Right atrium auricular region (tissue), 2 donors: ENCODE data around the gene AGXT2. TPM values are rescaled to one million over a fixed set of nuclear protein-coding genes. Genes with fewer than 3 reads are reported as not detected.
A peak's percentile ranks its signal among the peaks of the same experiment; 100 is the strongest.

Experiments used
- DNase-seq: peaks from one replicate; pipeline ENCODE4 v3.0.0-alpha.2; 2019; ENCODE audit warnings: low spot score
- H3K27ac ChIP-seq, 2 donors: fragments of 200-600 bp; sonication (generic); 1 replicate in 1 of 2; 2 replicates in 1 of 2; pipeline ENCODE4 v1.5.1; 2016 to 2019
- H3K27me3 ChIP-seq, 2 donors: fragments of 200-600 bp; sonication (generic); one replicate each; pipeline versions ENCODE4 v1.5.1 to v1.6.0; 2017 to 2019
- H3K36me3 ChIP-seq: fragments of 200-600 bp; sonication (generic); one replicate; pipeline ENCODE4 v1.5.1; 2016
- H3K4me1 ChIP-seq, 2 donors: fragments of 200-600 bp; sonication (generic); one replicate each; pipeline versions ENCODE4 v1.5.1 to v1.6.0; 2017 to 2019
- H3K4me3 ChIP-seq, 2 donors: fragments of 200-600 bp; sonication (generic); 1 replicate in 1 of 2; 2 replicates in 1 of 2; pipeline ENCODE4 v1.5.1; 2017 to 2019; ENCODE audit warnings: mild to moderate bottlenecking in 1 of 2, moderate library complexity in 1 of 2
- H3K9me3 ChIP-seq, 2 donors: fragments of 200-600 bp; sonication (generic); one replicate each; pipeline ENCODE4 v1.5.1; 2019
- total RNA-seq, 2 donors: library from RNA; depleted of rRNA; stranded (reverse); fragments of >200 nt; gene quantifications; one replicate each; pipeline ENCODE4 v1.1.0, GENCODE V29; 2016
- TF ChIP-seq, protein P1 (sequence below), 2 donors: fragments of 200-600 bp; sonication (generic); IDR thresholded peaks; one replicate each; pipeline ENCODE4 v1.5.1; 2019; ENCODE audit warnings: antibody characterized with exemption in 2 of 2

The AGXT2 gene
- total RNA-seq, 2 donors from 2014 or later: not detected

DNA sequence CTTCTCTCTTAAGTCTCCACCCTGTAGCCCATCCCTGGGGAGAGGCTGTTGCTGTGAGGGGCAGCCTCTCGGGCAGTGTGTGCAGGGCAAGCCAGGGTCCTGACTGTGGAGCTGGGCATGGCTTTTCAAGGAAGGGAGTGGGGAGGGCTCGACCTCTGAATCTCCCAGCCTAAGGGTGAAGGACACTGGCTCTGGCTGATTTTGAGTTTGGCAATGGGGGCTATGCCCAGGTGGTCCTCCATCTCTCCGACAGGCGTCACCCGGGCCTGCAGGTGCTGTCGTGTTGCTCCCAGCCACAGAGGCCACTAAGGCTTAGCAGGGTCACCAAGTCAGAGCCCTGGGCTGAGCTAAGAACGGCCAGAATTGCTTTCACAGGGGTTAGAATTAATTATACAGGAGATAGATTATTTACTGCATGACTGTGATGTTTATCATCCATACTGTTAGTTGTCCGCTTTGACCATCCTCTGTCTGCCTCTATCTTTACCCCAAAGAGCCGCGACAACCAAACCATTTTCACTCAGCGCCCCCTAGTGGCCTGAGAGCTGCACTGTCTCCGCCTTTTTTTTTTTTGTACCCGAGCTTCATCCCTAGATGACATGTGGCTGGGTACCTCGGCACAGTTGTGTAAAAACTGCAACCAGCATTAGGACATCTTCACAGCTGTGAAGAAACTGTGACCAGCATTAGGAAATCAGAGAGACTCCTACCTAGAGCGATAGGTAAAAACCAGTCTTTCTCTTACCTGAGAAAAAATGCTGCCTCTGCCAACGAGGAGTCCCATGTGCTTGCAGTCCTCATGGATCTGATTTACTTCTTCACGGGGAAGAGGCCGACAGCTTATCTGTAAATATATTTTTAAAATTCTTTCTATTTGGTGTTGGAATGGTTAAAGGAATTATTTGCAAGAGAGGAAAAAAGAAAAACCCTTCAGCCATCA is 44.5 kb downstream of the AGXT2 start:
- TF ChIP-seq, protein P1, sequence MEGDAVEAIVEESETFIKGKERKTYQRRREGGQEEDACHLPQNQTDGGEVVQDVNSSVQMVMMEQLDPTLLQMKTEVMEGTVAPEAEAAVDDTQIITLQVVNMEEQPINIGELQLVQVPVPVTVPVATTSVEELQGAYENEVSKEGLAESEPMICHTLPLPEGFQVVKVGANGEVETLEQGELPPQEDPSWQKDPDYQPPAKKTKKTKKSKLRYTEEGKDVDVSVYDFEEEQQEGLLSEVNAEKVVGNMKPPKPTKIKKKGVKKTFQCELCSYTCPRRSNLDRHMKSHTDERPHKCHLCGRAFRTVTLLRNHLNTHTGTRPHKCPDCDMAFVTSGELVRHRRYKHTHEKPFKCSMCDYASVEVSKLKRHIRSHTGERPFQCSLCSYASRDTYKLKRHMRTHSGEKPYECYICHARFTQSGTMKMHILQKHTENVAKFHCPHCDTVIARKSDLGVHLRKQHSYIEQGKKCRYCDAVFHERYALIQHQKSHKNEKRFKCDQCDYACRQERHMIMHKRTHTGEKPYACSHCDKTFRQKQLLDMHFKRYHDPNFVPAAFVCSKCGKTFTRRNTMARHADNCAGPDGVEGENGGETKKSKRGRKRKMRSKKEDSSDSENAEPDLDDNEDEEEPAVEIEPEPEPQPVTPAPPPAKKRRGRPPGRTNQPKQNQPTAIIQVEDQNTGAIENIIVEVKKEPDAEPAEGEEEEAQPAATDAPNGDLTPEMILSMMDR (IDR thresholded peaks at IDR 0.05): peak; percentile 87 to 92
- no peak for DNase-seq
- H3K4me1 ChIP-seq: no peaks in the 10 kb centered on the region
- H3K27me3 ChIP-seq: no peaks in the 10 kb centered on the region
- H3K9me3 ChIP-seq: no peaks in the 10 kb centered on the region
- H3K4me3 ChIP-seq: no peak overlapping the region
- no peak overlapping the region for H3K27ac ChIP-seq
- no peaks in the 10 kb centered on the region for H3K36me3 ChIP-seq

DNA sequence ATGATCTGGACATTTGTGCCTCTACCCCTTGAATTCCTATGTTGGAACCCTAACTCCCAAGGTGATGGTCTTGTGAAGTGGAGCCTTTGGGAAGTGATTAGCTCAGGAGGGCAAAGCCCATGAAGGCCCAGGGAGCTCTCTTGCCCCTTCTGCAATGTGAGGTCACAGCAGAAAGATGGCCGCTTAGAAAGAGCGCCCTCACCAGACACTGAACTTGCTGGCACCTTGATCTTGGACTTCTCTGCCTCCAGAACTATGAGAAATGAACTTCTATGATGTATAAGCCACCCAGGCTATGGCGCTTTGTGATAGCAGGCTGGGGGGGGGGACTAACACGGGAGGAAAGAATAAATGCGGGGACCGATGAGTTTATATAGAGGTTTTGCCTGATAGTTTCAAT is 45.3 kb downstream of the AGXT2 start:
- Histone ChIP-seq H3K4me1 (no peaks in the 10 kb centered on the region), H3K27me3 (no peaks in the 10 kb centered on the region), H3K9me3 (no peaks in the 10 kb centered on the region), H3K4me3 (no peak overlapping the region), H3K36me3 (no peaks in the 10 kb centered on the region), H3K27ac (no peak overlapping the region)
- TF ChIP-seq, protein P1 (IDR thresholded peaks at IDR 0.05): no peak
- no peak for DNase-seq

DNA sequence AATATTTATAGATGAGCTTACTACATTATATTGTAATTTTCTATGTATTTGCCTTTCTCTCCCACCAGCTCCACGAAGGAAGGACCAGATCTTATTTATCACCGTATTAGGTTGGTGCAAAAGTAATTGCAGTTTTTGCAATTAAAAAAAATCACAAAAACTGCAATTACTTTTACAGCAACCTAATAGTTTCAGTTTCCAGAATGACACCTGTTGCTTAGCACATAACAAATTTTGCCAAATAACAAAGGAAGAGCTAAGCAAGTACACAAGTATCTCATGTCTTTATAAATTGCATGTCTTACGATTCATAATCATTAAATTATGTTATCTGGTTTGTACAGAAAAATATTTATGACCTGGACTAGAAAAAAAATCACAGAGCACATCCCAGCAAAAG is 45.9 kb downstream of the AGXT2 start:
- no peak overlapping the region for H3K27ac ChIP-seq
- no peaks in the 10 kb centered on the region for H3K9me3 ChIP-seq
- H3K4me1 ChIP-seq: no peaks in the 10 kb centered on the region
- no peaks in the 10 kb centered on the region for H3K27me3 ChIP-seq
- TF ChIP-seq, protein P1 (IDR thresholded peaks at IDR 0.05): no peak
- no peaks in the 10 kb centered on the region for H3K36me3 ChIP-seq
- H3K4me3 ChIP-seq: no peak overlapping the region
- no peak for DNase-seq

DNA sequence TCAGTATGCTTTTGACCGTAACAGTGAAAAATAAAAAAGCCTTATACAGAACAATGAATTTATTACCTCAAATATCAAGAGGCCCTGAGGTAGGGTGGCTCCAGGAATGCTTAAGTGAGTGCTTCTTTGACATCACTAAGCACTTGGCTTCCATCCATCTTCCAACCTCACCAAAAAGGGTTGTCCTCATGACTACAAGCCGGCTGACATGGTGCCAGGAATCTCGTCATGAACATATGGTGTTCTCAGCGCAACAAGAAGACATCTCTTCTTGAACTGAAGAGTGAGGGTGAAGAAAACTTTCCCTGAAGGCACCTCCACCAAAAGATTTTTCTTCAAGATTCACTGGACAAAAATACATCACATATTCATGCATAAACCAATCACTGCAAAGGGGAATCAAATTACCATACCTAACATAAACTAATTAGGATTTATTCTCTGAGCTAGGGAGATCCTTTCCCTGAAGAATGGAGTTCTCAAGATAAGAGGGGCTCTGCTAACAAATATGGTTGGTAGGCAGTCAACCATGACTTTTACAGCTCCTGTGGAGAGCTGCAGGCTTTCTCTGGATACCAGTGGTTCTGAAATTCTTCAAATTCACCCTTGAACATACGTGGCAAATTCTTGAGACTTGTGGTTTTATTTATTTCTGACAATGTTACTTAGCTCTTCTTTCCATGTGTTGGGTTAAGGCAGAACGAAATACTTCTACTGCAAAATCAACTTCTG is 49.5 kb downstream of the AGXT2 start:
- Histone ChIP-seq H3K4me3 (no peak overlapping the region), H3K36me3 (no peaks in the 10 kb centered on the region), H3K27ac (no peak overlapping the region), H3K4me1 (no peaks in the 10 kb centered on the region), H3K27me3 (no peaks in the 10 kb centered on the region), H3K9me3 (no peaks in the 10 kb centered on the region)
- no peak for DNase-seq
- TF ChIP-seq, protein P1 (IDR thresholded peaks at IDR 0.05): no peak

- Histone ChIP-seq H3K36me3 (no peaks in the 10 kb centered on the region), H3K27ac (no peak overlapping the region), H3K9me3 (no peaks in the 10 kb centered on the region), H3K4me3 (no peak overlapping the region), H3K4me1 (no peaks in the 10 kb centered on the region), H3K27me3 (no peaks in the 10 kb centered on the region)
- TF ChIP-seq, protein P1 (IDR thresholded peaks at IDR 0.05): no peak
- DNase-seq: no peak
These were observed 51.5 kb downstream of the AGXT2 start for GRCh38 chr5:34996261-34996660.
